Adipose tissue (tissue), 3 donors: ENCODE measurements around the gene PCMT1. TPM values are rescaled to one million over a fixed set of nuclear protein-coding genes. Genes with fewer than 3 reads are reported as not detected.
"Not testable (repeated sequence)": the region's sequence is repeated elsewhere in the genome, so short reads cannot be mapped to it uniquely, and the experiment has no call there.

Experiments used
- H3K27ac ChIP-seq: one replicate; pipeline ENCODE4 v1.5.1; 2013; ENCODE audit warnings: low read depth, low read length
- WGBS, 3 donors: extraction: QIAGEN DNeasy Blood & Tissue Kit; methylation state at CpG; one replicate each; pipeline ENCODE4 v1.1.7; 2013; 5-methylcytosine and 5-hydroxymethylcytosine counted together
- polyA plus RNA-seq, 3 donors: library from polyadenylated mRNA; stranded (reverse); fragments of 200-250 nt; gene quantifications; one replicate each; pipeline ENCODE4 v1.2.3, GENCODE V29; 2013
- donor health status: healthy with polysubstance abuse.
- donor health status: Bipolar disorder and iron deficiency.
- donor health status: healthy.

The PCMT1 gene
- polyA plus RNA-seq, 3 donors: 42.1 to 83.1 (median 45.9) TPM

DNA sequence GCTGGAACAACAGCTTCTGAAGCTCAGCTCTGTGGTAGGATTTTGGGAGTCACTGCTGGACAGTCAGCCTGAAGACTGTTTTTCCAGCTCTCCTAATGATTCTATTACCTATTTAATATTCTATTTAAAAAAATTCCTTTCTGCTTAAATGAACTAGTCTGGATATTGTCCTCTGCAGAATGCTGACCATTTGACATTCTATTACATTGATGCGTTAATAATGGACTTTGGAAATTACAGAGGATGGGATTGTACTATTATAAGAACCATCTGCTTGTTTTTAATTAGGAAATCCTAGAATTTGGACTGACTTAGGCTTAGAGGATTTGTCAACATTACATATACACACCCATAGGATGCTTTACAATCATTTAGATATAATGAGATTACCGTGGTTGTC lies 94.9 kb downstream of the PCMT1 start:
- WGBS, 3 donors: 95 to 98% (median 95%) methylated on average over 2 of the region's 2 CpGs

DNA sequence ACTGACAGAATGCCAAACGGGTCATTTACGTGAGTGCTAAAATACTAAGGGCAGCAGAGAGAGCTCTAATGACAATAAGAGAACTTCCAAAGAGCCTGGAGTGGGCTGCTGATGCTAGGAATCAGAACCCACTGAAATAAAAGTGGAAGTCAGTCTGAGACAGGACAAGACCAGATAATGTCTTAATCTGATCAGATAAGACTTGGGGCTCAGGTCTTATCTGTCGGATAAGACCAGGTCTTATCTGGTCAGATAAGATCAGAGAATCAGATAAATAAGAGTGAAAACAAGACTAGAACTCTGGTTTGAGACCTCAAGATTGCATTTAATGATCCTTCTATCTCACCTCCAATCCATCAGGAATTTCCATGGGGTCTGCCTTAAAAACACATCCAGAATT lies 96.0 kb downstream of the PCMT1 start:
- no peak overlapping the region for H3K27ac ChIP-seq
- 58 to 78% (median 68%) methylated on average over 3 of the region's 3 CpGs for WGBS, 3 donors

More for the DNA sequence above, 94.9 kb downstream of the PCMT1 start:
- H3K27ac ChIP-seq: no peak overlapping the region

DNA sequence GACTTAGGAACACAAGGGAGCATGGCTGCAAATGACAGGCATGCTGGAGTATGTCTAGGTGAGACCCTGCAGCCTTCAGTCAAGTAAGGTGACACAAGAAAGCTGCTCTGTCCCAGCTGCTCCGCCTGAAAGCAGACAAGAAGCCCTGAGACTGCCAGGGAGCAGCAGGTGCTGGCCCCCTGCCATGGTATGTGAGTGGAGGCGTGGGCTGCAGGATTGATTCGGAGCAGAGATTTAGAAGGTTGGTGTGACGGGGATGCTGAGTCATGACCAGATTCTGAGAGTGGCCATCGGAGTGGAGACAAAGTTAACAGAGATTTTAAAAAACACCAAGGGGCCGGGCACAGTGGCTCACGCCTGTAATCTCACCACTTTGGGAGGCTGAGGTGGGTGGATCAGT lies 96.8 kb downstream of the PCMT1 start:
- H3K27ac ChIP-seq: no peak overlapping the region
- 74 to 76% (median 75%) methylated on average over 7 of the region's 7 CpGs for whole genome bisulfite sequencing, 3 donors

DNA sequence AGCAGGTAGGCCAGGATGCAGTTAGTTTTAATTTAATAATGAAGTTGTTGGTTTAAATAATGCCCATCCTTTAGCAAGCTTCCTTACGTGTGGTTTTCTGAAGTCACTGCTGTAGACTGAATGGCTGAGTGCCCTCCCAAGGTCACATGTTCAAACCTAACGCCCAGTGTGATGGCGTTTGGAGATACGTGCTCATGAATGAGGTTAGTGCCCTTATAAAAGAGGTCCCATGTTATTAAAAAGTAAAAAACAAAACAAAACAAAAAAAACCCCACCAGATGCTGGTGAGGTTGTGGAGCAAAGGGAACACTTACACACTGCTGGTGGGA lies 98.4 kb downstream of the PCMT1 start:
- H3K27ac ChIP-seq: no peak overlapping the region
- 74 to 86% (median 84%) methylated on average over 4 of the region's 4 CpGs for WGBS, 3 donors

DNA sequence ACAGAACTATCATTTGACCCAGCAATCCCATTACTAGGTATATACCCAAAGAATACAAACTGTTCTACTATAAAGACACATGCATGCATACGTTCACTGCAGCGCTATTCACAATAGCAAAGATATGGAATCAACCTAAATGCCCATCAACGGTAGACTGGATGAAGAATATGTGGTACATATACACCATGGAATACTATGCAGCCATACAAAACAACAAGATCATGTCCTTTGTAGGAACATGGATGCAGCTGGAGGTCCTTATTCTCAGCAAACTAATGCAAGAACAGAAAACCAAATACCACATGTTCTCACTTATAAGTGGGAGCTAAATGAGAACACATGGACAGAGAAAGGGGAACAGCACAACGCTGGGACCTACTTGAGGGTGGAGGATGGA lies 98.8 kb downstream of the PCMT1 start:
- not testable (repeated sequence) for H3K27ac ChIP-seq
- 68 to 86% (median 84%) methylated on average over 4 of the region's 4 CpGs for WGBS, 3 donors

DNA sequence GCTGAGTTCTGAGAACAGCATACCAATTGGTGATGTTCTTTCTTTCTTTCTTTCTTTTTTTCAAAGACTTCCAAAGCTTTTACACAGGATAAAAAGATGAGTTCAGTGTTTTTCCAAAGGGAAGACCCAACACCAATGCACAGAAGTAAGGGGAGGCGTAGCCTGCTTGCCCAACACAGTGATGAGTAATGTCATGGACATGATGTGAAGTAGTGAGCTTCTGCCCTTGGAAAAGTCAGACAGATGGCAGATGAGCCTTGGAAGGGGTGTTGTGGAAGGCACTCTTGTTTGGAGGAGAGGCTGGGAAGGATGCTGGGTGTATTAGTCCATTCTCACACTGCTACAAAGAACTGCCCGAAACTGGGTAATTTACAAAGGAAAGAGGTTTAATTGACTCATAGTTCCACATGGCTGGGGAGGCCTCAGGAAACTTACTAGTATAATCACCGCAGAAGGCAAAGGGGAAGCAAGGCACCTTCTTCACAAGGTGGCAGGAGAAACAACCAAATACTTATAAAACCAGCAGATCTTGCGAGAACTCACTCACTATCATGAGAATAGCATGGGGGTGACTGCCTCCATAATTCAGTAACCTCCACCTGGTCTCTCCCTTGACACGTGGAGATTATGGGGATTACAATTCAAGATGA lies 102.0 kb downstream of the PCMT1 start:
- WGBS, 3 donors: 73 to 89% (median 83%) methylated on average over 5 of the region's 5 CpGs
- H3K27ac ChIP-seq: no peak overlapping the region

DNA sequence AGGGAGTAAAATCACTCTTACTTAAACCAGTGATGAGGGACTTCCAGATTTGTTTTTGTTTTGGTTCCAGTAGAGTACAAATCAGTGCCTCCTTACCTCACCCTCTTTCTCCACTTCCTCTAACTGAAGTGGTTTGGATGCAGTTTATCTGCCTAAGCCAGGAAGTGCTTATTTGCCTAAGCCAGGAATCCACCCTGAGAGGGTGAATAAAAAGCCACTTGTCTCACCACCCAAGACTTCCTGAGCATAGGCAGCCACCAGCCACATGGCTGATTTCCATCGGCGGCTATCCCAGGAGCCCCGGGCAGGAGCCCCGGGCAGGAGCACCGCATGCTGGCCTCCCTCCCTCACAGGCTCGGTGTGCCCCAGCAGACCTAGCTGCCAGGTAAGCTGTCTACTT lies 102.6 kb downstream of the PCMT1 start:
- WGBS, 3 donors: 41 to 63% (median 51%) methylated on average over 6 of the region's 6 CpGs
- H3K27ac ChIP-seq: no peak overlapping the region

DNA sequence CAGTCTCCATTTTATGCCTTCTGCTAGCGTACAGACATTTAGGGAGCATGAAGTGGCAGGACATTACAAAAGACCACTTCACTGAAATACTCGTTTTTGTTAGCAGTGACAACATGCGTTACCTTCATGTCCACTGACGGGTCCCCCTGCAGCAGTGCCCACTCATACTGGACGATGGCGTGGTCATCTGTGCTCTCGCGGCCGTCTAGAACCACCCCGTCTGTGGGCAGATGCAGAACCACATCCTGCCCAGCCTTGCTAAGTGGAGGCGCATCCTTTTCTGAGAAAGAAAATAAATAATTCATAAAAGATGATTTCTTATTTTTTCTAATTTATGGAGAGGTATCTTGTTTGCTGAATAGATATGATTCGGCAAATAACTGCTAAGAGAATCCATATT lies 103.3 kb downstream of the PCMT1 start:
- no peak overlapping the region for H3K27ac ChIP-seq
- 80 to 90% (median 86%) methylated on average over 12 of the region's 12 CpGs for WGBS, 3 donors

DNA sequence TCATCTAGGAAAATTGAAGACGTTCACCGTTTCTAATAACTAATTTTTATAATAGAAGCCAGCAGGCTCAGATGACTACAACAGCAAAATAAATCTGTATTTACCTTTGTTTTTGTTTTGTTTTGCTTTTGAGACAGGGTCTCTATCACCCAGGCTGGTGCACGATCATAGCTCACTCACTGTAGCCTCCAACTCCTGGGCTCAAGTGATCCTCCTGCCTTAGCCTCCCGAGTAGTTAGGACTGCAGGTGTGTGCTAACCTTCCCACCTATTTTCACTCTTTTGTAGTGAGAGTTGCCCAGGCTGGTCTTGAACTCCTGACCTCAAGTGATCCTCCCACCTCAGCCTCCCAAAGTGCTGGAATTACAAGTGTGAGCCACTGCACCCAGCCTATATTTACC lies 104.5 kb downstream of the PCMT1 start:
- H3K27ac ChIP-seq: not testable (repeated sequence)
- 92 to 95% (median 94%) methylated on average over 4 of the region's 4 CpGs for WGBS, 3 donors

DNA sequence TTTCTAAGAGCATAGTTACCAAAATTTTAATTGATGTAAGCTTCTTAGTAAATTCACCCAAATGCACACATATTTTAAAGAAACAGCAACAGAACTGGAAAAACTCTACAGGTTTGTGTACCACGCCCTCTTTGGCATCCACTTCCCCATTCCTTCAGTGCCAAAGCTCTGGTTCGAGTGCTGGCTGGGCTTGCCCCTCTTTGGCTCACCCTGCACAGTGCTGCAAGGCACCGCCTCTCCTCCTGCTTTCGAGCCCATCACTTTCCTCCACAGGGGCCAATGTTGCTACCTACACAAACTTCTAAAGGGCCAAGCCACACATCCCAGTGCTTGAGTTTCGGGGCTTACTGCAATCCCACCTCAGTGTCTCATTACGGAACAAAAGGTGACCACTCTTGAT lies 105.0 kb downstream of the PCMT1 start:
- WGBS, 3 donors: 58 to 74% (median 71%) methylated on average over 6 of the region's 6 CpGs
- no peak overlapping the region for H3K27ac ChIP-seq

DNA sequence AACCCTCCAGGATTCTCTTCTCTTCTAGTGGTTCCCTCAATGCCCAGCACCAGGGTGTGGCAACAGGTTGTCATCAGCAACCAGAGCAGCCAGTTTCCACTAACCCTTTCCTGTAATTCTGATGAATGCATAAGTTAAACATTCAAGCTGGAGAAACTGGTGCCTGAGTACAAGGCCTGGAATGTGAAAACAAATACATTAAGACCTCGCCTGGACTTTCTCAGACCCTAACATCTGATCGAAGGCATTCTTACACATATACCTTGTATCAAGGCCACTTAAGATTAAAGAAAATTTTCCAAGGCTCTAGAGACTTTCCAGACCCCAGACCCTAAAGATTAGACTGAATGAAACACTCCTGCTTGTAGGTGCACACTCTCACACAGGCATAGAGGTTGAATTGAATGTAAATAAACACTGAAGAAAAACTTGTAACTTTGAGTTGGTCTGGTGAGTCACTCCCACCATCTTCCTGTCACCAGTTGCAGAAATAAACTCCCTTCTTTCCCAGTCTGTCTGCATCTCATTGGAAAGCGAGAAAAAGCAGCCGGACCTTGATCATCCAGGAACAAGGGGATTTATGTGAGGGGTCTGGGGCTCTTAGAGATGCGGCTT lies 105.6 kb downstream of the PCMT1 start:
- WGBS, 3 donors: 80 to 89% (median 86%) methylated on average over 5 of the region's 5 CpGs
- no peak overlapping the region for H3K27ac ChIP-seq

DNA sequence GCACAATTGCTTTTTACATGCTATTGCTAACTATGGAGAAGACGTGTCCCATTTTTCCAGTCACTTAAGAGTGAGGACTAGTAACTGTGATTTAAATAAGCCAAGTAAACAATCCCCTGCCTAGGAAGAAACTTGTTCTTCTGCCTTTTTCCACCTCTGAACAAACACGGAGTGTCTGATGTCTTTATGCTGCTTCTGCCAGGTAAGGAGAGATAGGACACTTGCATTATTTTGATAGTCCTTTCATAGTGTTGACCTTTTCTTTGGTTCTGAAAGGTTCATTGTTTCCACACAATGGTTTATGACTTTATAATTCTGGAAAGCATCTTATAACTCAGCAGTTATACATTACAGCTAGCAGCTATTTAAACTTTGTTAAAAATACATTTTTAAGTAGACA lies 106.2 kb downstream of the PCMT1 start:
- 66 to 87% (median 84%) methylated on average over 2 of the region's 2 CpGs for WGBS, 3 donors

DNA sequence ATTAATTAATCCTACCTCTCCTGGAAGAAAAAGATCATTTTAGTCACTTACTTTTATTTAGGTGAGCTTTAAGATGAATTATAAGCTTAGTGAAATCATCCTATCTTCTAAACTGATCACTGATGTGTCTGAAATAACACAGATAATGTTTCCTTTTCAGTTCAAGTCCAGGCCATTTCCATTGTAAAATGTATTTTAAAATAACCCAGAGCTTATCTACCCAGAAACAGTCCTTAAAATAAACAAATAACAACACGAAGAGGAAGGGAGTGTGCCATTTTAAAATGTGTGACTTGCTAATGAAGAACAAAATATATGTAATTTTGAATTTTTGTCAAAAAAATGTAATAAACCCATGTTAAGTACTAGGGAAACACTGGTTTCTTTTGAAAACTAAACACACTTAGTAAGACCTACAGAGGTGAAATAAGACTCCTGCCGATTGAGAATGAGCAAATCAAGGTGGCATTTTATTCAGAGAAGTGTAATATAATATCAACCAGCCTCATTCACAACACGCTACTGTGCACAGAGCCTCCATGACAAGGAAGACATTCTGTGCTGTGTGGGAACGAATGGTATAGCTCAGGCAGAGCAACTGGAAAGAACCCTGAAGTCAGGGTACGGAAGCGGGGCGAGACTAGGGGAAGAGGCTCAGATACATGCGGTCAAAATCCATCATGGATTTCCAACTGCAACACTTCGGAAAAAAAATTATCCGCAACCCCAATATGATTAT lies 106.9 kb downstream of the PCMT1 start:
- 80 to 93% (median 90%) methylated on average over 10 of the region's 10 CpGs for WGBS, 3 donors
- H3K27ac ChIP-seq: no peak overlapping the region

More for the DNA sequence above, 106.2 kb downstream of the PCMT1 start:
- H3K27ac ChIP-seq: no peak overlapping the region

DNA sequence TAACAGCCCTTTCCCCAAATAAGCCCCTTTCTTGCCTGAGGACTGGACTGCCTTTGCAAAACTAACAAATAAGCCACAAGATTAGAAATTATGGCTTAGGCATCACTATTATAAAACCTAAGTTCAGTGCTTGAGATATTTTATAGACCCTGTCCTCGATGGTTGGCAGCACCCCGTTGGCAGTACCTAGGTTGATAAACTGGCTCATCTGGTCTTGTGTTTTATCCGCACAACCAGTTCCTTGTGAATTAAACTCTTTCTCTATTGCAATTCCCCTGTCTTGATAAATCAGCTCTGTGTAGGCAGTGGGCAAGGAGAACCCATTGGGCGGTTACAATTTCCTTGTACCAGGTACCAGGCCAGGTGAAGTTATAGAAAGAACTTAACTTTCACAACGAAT lies 108.0 kb downstream of the PCMT1 start:
- no peak overlapping the region for H3K27ac ChIP-seq
- 67 to 95% (median 93%) methylated on average over 5 of the region's 5 CpGs for WGBS, 3 donors

DNA sequence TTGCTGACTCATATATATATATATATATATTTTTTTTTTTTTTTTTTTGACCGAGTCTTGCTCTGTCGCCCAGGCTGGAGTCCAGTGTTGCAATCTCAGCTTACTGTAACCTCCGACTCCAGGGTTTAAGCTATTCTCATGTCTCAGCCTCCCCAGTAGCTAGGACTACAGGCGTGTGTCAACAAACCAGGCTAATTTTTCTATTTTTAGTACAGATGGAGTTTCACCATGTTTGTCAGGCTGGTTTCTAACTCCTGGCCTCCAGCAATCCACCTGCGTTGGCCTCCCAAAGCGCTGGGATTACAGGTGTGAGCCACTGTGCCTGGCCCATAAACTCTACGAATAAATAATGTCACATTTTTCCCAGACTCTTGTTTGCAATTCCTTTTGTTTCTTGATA lies 109.8 kb downstream of the PCMT1 start:
- WGBS, 3 donors: 42 to 92% (median 77%) methylated on average over 6 to 7 of the region's 7 CpGs
- H3K27ac ChIP-seq: no peak overlapping the region

DNA sequence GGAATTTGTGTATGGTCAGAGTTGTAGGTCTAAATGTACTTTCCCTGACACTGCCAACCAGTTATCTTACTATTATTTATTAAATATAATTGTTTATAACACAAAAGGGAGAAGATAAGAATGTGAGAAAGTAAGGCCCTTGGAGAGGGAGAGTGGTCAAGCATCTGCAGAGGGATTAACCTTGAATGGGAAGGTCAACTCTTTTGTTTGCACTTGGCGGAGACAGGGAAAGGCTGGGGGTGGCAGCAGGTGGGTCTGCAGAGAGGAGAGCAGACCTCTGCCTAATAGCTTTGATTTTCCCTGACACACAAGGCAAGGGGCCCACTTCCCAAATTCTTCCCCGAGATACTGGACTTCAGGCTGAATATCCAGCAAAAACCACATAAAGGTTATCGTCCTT lies 110.4 kb downstream of the PCMT1 start:
- H3K27ac ChIP-seq: no peak overlapping the region
- 65 to 89% (median 83%) methylated on average over 3 of the region's 3 CpGs for WGBS, 3 donors

DNA sequence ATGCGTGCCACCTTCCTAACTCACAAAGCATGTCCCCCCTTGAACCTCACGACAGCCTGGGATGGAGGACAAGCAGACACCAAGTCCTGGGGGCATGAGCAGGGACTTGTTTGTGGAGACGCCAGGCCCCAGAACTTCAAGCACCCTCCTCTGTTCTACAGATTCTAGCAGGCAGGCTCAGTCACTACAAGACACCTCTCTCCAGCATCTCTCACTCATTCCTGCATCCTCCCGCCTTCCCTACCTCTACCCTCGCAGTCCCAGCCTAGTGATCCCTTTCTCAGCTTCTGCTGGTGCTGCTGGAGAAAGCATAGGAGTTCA lies 110.9 kb downstream of the PCMT1 start:
- H3K27ac ChIP-seq: no peak overlapping the region
- 87 to 96% (median 92%) methylated on average over 5 of the region's 5 CpGs for WGBS, 3 donors
